Mesothelial cell of epicardium (in vitro differentiated cells): ENCODE measurements around the gene TDRD9. TPM values are rescaled to one million over a fixed set of nuclear protein-coding genes. Genes with fewer than 3 reads are reported as not detected.
"Not testable (repeated sequence)": the region's sequence is repeated elsewhere in the genome, so short reads cannot be mapped to it uniquely, and the experiment has no call there.

Experiments used
- DNase-seq, 2 experiments: peaks; one replicate each; pipeline ENCODE4 v3.0.0; 2021; ENCODE audit warnings: low spot score in 2 of 2; ENCODE audit not compliant: unreplicated experiment in 2 of 2
- H3K27ac Mint-ChIP-seq: 2 replicates; pipeline ENCODE4 v1.8.0; 2021; ENCODE audit warnings: mixed read lengths
- H3K27me3 Mint-ChIP-seq: 2 replicates; pipeline ENCODE4 v1.8.0; 2021; ENCODE audit warnings: low read depth, mixed read lengths
- H3K36me3 Mint-ChIP-seq: 2 replicates; pipeline ENCODE4 v1.8.0; 2021; ENCODE audit warnings: mixed read lengths
- H3K4me1 Mint-ChIP-seq: 2 replicates; pipeline ENCODE4 v1.8.0; 2021; ENCODE audit warnings: mixed read lengths
- H3K4me3 Mint-ChIP-seq: 2 replicates; pipeline ENCODE4 v1.8.0; 2021; ENCODE audit warnings: mild to moderate bottlenecking, moderate library complexity, mixed read lengths
- H3K9me3 Mint-ChIP-seq: 2 replicates; pipeline ENCODE4 v1.8.0; 2021; ENCODE audit warnings: mixed read lengths
- CTCF ChIP-seq: fragments of 200-600 bp; sonication (generic); IDR thresholded peaks from one replicate; pipeline ENCODE4 v1.5.0; 2021; ENCODE audit warnings: antibody characterized with exemption; ENCODE audit not compliant: unreplicated experiment
- total RNA-seq: library from RNA; stranded (reverse); gene quantifications from 3 replicates; pipeline ENCODE4 v1.2.1, GENCODE V29; 2021

Gene TDRD9
- total RNA-seq, 1 donor from 2014 or later: not detected

GRCh38 chr14:103910262-103910935 is 17.9 kb upstream of the TDRD9 start:
- Mint-ChIP-seq H3K27me3 (peaks cover 2% of the 10 kb centered on the region), H3K27ac (peak overlapping the region; percentile 67), H3K9me3 (no peaks in the 10 kb centered on the region), H3K4me3 (peak overlapping the region; percentile 41), H3K4me1 (peaks cover 4% of the 10 kb centered on the region), H3K36me3 (peaks cover 17% of the 10 kb centered on the region)
- peak; percentile 75 for TF ChIP-seq CTCF
- DNase-seq: peak; percentile 70 to 82

GRCh38 chr14:103910984-103911383 is 17.3 kb upstream of the TDRD9 start:
- Mint-ChIP-seq H3K27me3 (peaks cover 2% of the 10 kb centered on the region), H3K27ac (no peak overlapping the region), H3K4me1 (peaks cover 4% of the 10 kb centered on the region), H3K4me3 (no peak overlapping the region), H3K9me3 (no peaks in the 10 kb centered on the region), H3K36me3 (peaks cover 19% of the 10 kb centered on the region)
- no peak for TF ChIP-seq CTCF
- no peak for DNase-seq

GRCh38 chr14:103915616-103916015 is 12.6 kb upstream of the TDRD9 start:
- Mint-ChIP-seq H3K36me3 (peaks cover 19% of the 10 kb centered on the region), H3K4me3 (no peak overlapping the region), H3K27ac (no peak overlapping the region), H3K9me3 (no peaks in the 10 kb centered on the region), H3K4me1 (peaks cover 2% of the 10 kb centered on the region), H3K27me3 (no peaks in the 10 kb centered on the region)
- TF ChIP-seq CTCF: no peak
- no peak for DNase-seq

- DNase-seq: no peak
- TF ChIP-seq CTCF: no peak
Observed at GRCh38 chr14:103916636-103917262, 11.5 kb upstream of the TDRD9 start.

GRCh38 chr14:103920981-103921854 is 7.0 kb upstream of the TDRD9 start:
- TF ChIP-seq CTCF: peak; percentile 91
- peaks cover 20% of the 10 kb centered on the region for H3K4me1 Mint-ChIP-seq
- DNase-seq: peak; percentile 91 to 95
- peak overlapping the region; percentile 91 for H3K4me3 Mint-ChIP-seq
- no peaks in the 10 kb centered on the region for H3K9me3 Mint-ChIP-seq
- H3K27me3 Mint-ChIP-seq: peaks cover 7% of the 10 kb centered on the region
- peak overlapping the region; percentile 93 for H3K27ac Mint-ChIP-seq
- no peaks in the 10 kb centered on the region for H3K36me3 Mint-ChIP-seq

More at GRCh38 chr14:103916636-103917262, 11.5 kb upstream of the TDRD9 start:
- H3K4me3 Mint-ChIP-seq: no peak overlapping the region
- H3K27ac Mint-ChIP-seq: no peak overlapping the region
- H3K4me1 Mint-ChIP-seq: peaks cover 6% of the 10 kb centered on the region
- H3K36me3 Mint-ChIP-seq: peaks cover 19% of the 10 kb centered on the region
- H3K27me3 Mint-ChIP-seq: no peaks in the 10 kb centered on the region
- no peaks in the 10 kb centered on the region for H3K9me3 Mint-ChIP-seq

GRCh38 chr14:103921855-103922200 is 6.4 kb upstream of the TDRD9 start:
- H3K9me3 Mint-ChIP-seq, H3K36me3 Mint-ChIP-seq, DNase-seq, H3K27ac Mint-ChIP-seq, H3K27me3 Mint-ChIP-seq: not testable (repeated sequence)
- Mint-ChIP-seq H3K4me3 (peak overlapping the region; percentile 91), H3K4me1 (peaks cover 20% of the 10 kb centered on the region)
